GM18517 (cell line): ENCODE measurements around the gene APBA3.
"Not testable (repeated sequence)": the region's sequence is repeated elsewhere in the genome, so short reads cannot be mapped to it uniquely, and the experiment has no call there.

Experiments
- ATAC-seq: cut with Tn5 transposase; IDR thresholded peaks from one replicate; pipeline ENCODE4 v1.9.1; 2021; ENCODE audit warnings: mild to moderate bottlenecking, moderate library complexity; ENCODE audit not compliant: unreplicated experiment

The APBA3 gene

GRCh38 chr19:3771906-3772455, 10.5 kb upstream of the APBA3 start, which contains the start of gene RAX2:
TSS of gene RAX2 (minus strand) at chr19:3772228. CDS start at chr19:3771742, 486 bp downstream.
- no peak for ATAC-seq

GRCh38 chr19:3771000-3771905, 9.8 kb upstream of the APBA3 start:
- no peak for ATAC-seq

GRCh38 chr19:3770136-3770999, 8.9 kb upstream of the APBA3 start:
- no peak for ATAC-seq

- ATAC-seq, result no peak
Measured at GRCh38 chr19:3769494-3769893, 8.0 kb upstream of the APBA3 start.

- ATAC-seq, result no peak
Measured at GRCh38 chr19:3768748-3769099, 7.2 kb upstream of the APBA3 start.

GRCh38 chr19:3768015-3768747, 6.7 kb upstream of the APBA3 start:
- ATAC-seq, result no peak

GRCh38 chr19:3767050-3767449, 5.6 kb upstream of the APBA3 start:
- ATAC-seq, result no peak

- no peak for ATAC-seq
Measured at GRCh38 chr19:3766520-3766919, 5.0 kb upstream of the APBA3 start.

GRCh38 chr19:3765757-3766156, 4.3 kb upstream of the APBA3 start:
- ATAC-seq, result not testable (repeated sequence)

- ATAC-seq, result no peak
Measured at GRCh38 chr19:3765121-3765520, 3.6 kb upstream of the APBA3 start.

GRCh38 chr19:3762501-3763459, 1.3 kb upstream of the APBA3 start, which contains the start of gene MRPL54:
TSS of gene MRPL54 (plus strand) at chr19:3762682. CDS start at chr19:3762701, 19 bp downstream.
- peak; percentile 85 for ATAC-seq

GRCh38 chr19:3762130-3762473, 610 bp upstream of the APBA3 start:
- no peak for ATAC-seq

- ATAC-seq, result no peak
Measured at GRCh38 chr19:3760871-3761361, 576 bp downstream of the APBA3 start.

- no peak for ATAC-seq
Measured at GRCh38 chr19:3759482-3760254, 1.8 kb downstream of the APBA3 start.

GRCh38 chr19:3758297-3758696, 3.2 kb downstream of the APBA3 start:
- not testable (repeated sequence) for ATAC-seq

GRCh38 chr19:3757705-3758104, 3.8 kb downstream of the APBA3 start:
- not testable (repeated sequence) for ATAC-seq

- no peak for ATAC-seq
Measured at GRCh38 chr19:3753631-3754410, 7.7 kb downstream of the APBA3 start.

GRCh38 chr19:3752492-3752891, 9.0 kb downstream of the APBA3 start:
- ATAC-seq, result no peak
